Measurements from ENCODE around the gene PI4KB.

- no peak for TF ChIP-seq CTCF (IDR thresholded peaks at IDR 0.05)
- TF ChIP-seq POLR2A (IDR thresholded peaks at IDR 0.05): no peak
These were observed 8.2 kb downstream of the PI4KB start for GRCh38 chr1:151318975-151319374.

All from lower leg skin (tissue), 3 donors.